ENCODE data around the gene BEST4. TPM values are rescaled to one million over a fixed set of nuclear protein-coding genes. Genes with fewer than 3 reads are reported as not detected.

The BEST4 gene
- total and polyA plus RNA-seq, 2 of the 8 experiments (the other 6 are each of a cell fraction or from before 2014, with no cell fraction given), result 0.76 to 1.4 TPM

DNA sequence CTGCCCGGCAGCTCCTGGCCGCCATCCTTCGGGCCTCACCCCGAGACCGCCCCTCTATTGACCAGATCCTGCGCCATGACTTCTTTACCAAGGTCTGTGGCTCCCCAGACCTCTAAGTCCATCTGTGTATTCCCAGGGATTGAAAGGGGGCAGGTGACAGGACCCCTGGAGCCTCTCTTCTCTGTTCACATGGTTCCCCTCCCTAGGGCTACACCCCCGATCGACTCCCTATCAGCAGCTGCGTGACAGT, 15.0 kb upstream of the BEST4 start:
- no peak overlapping the region for H3K27ac ChIP-seq (ENCODE audit: low read depth, low read length)
- no peak overlapping the region for H2BK120ac ChIP-seq (replicated peaks; ENCODE audit: low read depth, low read length)
- no peaks in the 10 kb centered on the region for H3K79me1 ChIP-seq (ENCODE audit: low read depth, low read length)
- peaks cover 0 to 16% (median 10%) of the 10 kb centered on the region in 4 experiments; a peak in 5 of 8 replicates for H3K36me3 ChIP-seq (ENCODE audit: control insufficient read depth in 2 of 4, insufficient read depth in 4 of 4, low read length in 3 of 4)
- 99% methylated on average over 9 of the region's 9 CpGs; no CpG with 5 or more reads in 1 of the 2 experiments for WGBS, 2 experiments (ENCODE audit: extremely low coverage in 1 of 2, insufficient coverage in 1 of 2, insufficient read length in 1 of 2, insufficient replicate concordance in 2 of 2, low coverage in 1 of 2, low lambda C conversion rate in 2 of 2, missing lambda C conversion rate in 1 of 2)
- H3K9ac ChIP-seq (replicated peaks in 1 of 4; ENCODE audit: extremely low read depth in 1 of 4, low read depth in 3 of 4, low read length in 3 of 4), result no peak overlapping the region
- H2BK12ac ChIP-seq (ENCODE audit: low read depth, low read length), result no peak overlapping the region
- H2BK15ac ChIP-seq (ENCODE audit: low read length), result no peak overlapping the region
- no peak overlapping the region for H3K23ac ChIP-seq (ENCODE audit: insufficient read length)
- H4K8ac ChIP-seq (ENCODE audit: extremely low read depth, insufficient read depth, low read length), result no peak overlapping the region
- peaks cover 7% of the 10 kb centered on the region; the same call in 1 of the 2 replicates for H3K23me2 ChIP-seq (ENCODE audit: low read depth, low read length)
- no peak overlapping the region for H2AK5ac ChIP-seq (ENCODE audit: low read depth, low read length)
- no peak for FAIRE-seq
- peaks cover 0 to 5% (median 0%) of the 10 kb centered on the region in 4 experiments; a peak in 2 of 7 replicates for H3K27me3 ChIP-seq (replicated peaks in 1 of 4; ENCODE audit: control insufficient read depth in 3 of 4, extremely low read depth in 1 of 4, insufficient read depth in 3 of 4, low read length in 3 of 4)
- POLR2A ChIA-PET (ENCODE audit: partially characterized antibody), result interaction anchor here (1.2 to 19.2 kb wide), 6 partner anchors 16 to 538 kb away, joined by 3 to 547 read pairs (median 8); partner anchors contain the start of genes RPS8 and UROD
- H2AFZ ChIP-seq (ENCODE audit: low read length), result no peak overlapping the region
- no peak overlapping the region for H3K4me2 ChIP-seq (ENCODE audit: insufficient read depth in 1 of 2, low read depth in 2 of 2, low read length in 2 of 2)
- H2BK5ac ChIP-seq (ENCODE audit: low read depth, low read length), result no peak overlapping the region
- H4K91ac ChIP-seq (replicated peaks; ENCODE audit: insufficient read length, low read length), result no peak overlapping the region
- H3K9me3 ChIP-seq (ENCODE audit: insufficient read depth in 2 of 2, low read depth in 1 of 2, low read length in 1 of 2), result no peaks in the 10 kb centered on the region
- CTCF ChIA-PET (ENCODE audit: partially characterized antibody), result interaction anchor here (1.2 to 1.4 kb wide), 2 partner anchors 11 to 12 kb away, joined by 3 to 7 read pairs; no protein-coding TSS in a partner anchor
- peaks cover 2 to 23% (median 19%) of the 10 kb centered on the region in 4 experiments for H3K4me1 ChIP-seq (replicated peaks in 1 of 4; ENCODE audit: control insufficient read depth in 3 of 4, insufficient read depth in 4 of 4, low read length in 3 of 4)
- H4K20me1 ChIP-seq (replicated peaks in 1 of 2; ENCODE audit: control insufficient read depth in 1 of 2, insufficient read depth in 2 of 2, low read length in 2 of 2), result peaks cover 0 to 10% of the 10 kb centered on the region in 2 experiments
- H3K4ac ChIP-seq (replicated peaks; ENCODE audit: insufficient read length, low read depth, low read length), result no peak overlapping the region
- no peak overlapping the region for H4K5ac ChIP-seq (ENCODE audit: insufficient read length, low read depth, low read length)
- DNase-seq (ENCODE audit: low read depth in 1 of 2, low spot score in 2 of 2), result no peak
- H2BK20ac ChIP-seq (ENCODE audit: low read length), result no peak overlapping the region
- H3K14ac ChIP-seq (ENCODE audit: insufficient read length), result no peak overlapping the region
- no peaks in the 10 kb centered on the region for H3K79me2 ChIP-seq (ENCODE audit: control insufficient read depth in 1 of 2, insufficient read depth in 2 of 2, low read length in 2 of 2)
- H3K56ac ChIP-seq (replicated peaks; ENCODE audit: insufficient read length, low read depth, low read length), result no peak overlapping the region
- no peak overlapping the region for H3K18ac ChIP-seq (ENCODE audit: extremely low read depth, low read length)
- no peak overlapping the region for H3K4me3 ChIP-seq (ENCODE audit: extremely low read depth in 1 of 4, insufficient read depth in 2 of 4, low read depth in 3 of 4, low read length in 4 of 4)
- TF ChIP-seq CBX5 (IDR thresholded peaks at IDR 0.05; ENCODE audit: low read depth, low read length) (no peak), SIX5 (IDR thresholded peaks at IDR 0.05; ENCODE audit: low read depth, low read length) (no peak), SIN3A (conservative IDR thresholded peaks at IDR 0.05 in 1 of 2, IDR thresholded peaks at IDR 0.05 in 1 of 2; ENCODE audit: low read depth in 1 of 2, low read length in 2 of 2) (no peak), CBX8 (IDR thresholded peaks at IDR 0.05; ENCODE audit: borderline replicate concordance, low read depth, low read length) (no peak), POLR2AphosphoS5 (IDR thresholded peaks at IDR 0.05; ENCODE audit: low read depth, low read length) (no peak), CREB1 (IDR thresholded peaks at IDR 0.05) (no peak), KDM5A (IDR thresholded peaks at IDR 0.05; ENCODE audit: low read length) (no peak), GTF2F1 (IDR thresholded peaks at IDR 0.05; ENCODE audit: borderline replicate concordance, low read depth, low read length) (no peak), TAF1 (IDR thresholded peaks at IDR 0.05; ENCODE audit: low read depth, low read length) (no peak), RXRA (IDR thresholded peaks at IDR 0.05; ENCODE audit: insufficient read depth, low read depth, low read length) (no peak)
- TF ChIP-seq, protein P1, sequence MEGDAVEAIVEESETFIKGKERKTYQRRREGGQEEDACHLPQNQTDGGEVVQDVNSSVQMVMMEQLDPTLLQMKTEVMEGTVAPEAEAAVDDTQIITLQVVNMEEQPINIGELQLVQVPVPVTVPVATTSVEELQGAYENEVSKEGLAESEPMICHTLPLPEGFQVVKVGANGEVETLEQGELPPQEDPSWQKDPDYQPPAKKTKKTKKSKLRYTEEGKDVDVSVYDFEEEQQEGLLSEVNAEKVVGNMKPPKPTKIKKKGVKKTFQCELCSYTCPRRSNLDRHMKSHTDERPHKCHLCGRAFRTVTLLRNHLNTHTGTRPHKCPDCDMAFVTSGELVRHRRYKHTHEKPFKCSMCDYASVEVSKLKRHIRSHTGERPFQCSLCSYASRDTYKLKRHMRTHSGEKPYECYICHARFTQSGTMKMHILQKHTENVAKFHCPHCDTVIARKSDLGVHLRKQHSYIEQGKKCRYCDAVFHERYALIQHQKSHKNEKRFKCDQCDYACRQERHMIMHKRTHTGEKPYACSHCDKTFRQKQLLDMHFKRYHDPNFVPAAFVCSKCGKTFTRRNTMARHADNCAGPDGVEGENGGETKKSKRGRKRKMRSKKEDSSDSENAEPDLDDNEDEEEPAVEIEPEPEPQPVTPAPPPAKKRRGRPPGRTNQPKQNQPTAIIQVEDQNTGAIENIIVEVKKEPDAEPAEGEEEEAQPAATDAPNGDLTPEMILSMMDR (IDR thresholded peaks at IDR 0.05; ENCODE audit: control extremely low read depth in 1 of 3, insufficient read depth in 1 of 3, low read depth in 1 of 3, low read length in 3 of 3), result no peak
- TF ChIP-seq, protein P2, sequence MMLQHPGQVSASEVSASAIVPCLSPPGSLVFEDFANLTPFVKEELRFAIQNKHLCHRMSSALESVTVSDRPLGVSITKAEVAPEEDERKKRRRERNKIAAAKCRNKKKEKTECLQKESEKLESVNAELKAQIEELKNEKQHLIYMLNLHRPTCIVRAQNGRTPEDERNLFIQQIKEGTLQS (IDR thresholded peaks at IDR 0.05; ENCODE audit: insufficient read depth, low read depth, low read length), result no peak
